Posterior vena cava (tissue), 2 donors: ENCODE measurements around the gene PYGB. TPM values are rescaled to one million over a fixed set of nuclear protein-coding genes. Genes with fewer than 3 reads are reported as not detected.
"Not testable (repeated sequence)": the region's sequence is repeated elsewhere in the genome, so short reads cannot be mapped to it uniquely, and the experiment has no call there.

Experiments
- DNase-seq: peaks from one replicate; pipeline ENCODE4 v3.0.0-alpha.2; 2020; ENCODE audit warnings: low spot score
- intact Hi-C, 2 donors: fragments of 100-400 bp; cut with DNase I; formaldehyde crosslinking; loops; one replicate each; pipeline versions ENCODE4 v1.14.1 to v1.14.2; 2022 to 2023
- total RNA-seq, 2 donors: library from RNA; stranded (reverse); fragmentation: NEBNext Ultra II Directional; extraction: Animal tissue kit (Norgen Biotek cat#: 25700); gene quantifications; one replicate each; pipeline ENCODE4 v1.2.1, GENCODE V29; 2021
- donor health status: DM: yes; HTN: yes; CAD: no.
- donor health status: DM: yes; HTN: yes; CAD: no.

The PYGB gene
- total RNA-seq, 2 donors from 2014 or later, result 132 to 155 TPM

GRCh38 chr20:25315418-25316210 is 67.7 kb downstream of the PYGB start:
- intact Hi-C loops, result loop anchor here in 1 of 2 donors (5.0 kb wide), 1 partner anchor 72 kb away; no protein-coding TSS in a partner anchor
- DNase-seq, result peak; percentile 40

DNA sequence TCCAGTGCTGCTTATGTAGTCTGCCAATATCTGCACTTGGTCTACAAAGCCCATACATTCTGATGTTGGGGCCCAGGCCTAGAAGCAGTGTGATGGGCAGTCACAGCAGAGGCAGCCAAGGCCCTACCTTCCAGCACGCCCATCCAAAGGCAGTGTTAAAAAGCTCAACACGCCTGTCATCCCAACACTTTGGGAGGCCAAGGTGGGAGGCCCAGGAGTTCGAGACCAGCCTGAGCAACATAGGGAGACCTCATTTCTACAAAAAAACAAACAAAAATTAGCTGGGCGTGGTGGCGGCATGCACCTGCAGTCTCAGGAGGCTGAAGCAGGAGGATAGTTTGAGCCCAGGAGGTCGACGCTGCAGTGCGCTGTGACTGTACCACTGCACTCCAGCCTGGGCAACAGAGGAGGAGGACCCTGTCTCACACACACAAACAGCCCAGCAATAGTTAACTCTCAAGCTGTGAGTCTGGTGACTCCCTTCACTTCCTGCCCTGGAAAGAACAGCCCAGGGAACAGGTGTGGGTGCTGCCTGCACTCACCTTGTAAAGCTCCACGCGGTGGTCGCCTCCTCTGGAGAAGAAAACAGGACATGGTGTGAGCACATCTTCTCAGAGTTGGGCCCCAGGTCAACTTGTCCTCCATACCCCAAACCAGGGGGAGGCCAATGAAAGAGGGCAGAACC is 68.8 kb downstream of the PYGB start:
- DNase-seq, result peak; percentile 45
- intact Hi-C loops, result loop anchor here in 1 of 2 donors (5.0 kb wide), 1 partner anchor 71 kb away; no protein-coding TSS in a partner anchor

GRCh38 chr20:25317351-25318075 is 69.6 kb downstream of the PYGB start:
- intact Hi-C loops, result loop anchor here in 1 of 2 donors (5.0 kb wide), 1 partner anchor 70 kb away; no protein-coding TSS in a partner anchor
- DNase-seq, result no peak

GRCh38 chr20:25318471-25319240 is 70.8 kb downstream of the PYGB start:
- DNase-seq, result no peak
- intact Hi-C loops, result loop anchor here in 1 of 2 donors (5.0 kb wide), 1 partner anchor 69 kb away; no protein-coding TSS in a partner anchor

DNA sequence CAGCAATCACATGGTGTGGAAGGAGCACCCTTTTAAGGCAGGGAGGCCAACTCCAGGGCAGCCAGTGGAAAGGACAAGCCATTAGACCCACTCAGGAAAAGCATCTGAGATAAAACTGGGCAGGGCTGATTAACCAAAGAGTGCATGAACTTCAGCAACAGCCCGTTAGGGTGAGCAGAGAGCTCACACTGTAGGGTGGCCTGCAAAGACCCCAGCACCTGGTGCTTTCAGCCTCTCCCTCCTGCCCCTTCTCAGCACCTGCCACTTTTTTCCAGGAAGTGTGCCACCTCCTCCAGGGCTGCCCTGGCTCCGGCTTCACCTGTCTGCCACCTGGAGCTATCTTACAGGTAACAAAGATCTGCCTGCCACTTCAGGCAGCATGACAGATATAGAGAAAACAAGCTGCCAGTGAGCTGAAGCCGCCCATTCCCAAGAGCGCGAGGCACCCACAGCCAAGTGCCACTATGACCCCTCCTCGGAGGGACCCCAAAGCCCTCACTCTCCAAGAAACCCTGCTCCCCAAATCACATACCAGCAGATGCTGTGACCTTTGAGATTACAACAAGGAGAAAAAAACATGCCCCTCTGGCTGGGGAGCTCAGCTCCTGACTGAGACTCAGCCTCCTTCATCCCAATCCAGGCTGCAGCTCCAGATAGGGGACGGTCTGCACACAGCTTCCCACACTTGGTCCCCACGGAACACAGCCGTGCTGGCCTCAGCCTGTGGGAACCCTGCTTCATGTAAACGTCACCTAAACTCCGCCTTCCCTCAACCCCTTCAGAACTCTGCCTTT is 71.6 kb downstream of the PYGB start:
- intact Hi-C loops, result loop anchor here in 1 of 2 donors (5.0 kb wide), 1 partner anchor 68 kb away; no protein-coding TSS in a partner anchor
- DNase-seq, result no peak

DNA sequence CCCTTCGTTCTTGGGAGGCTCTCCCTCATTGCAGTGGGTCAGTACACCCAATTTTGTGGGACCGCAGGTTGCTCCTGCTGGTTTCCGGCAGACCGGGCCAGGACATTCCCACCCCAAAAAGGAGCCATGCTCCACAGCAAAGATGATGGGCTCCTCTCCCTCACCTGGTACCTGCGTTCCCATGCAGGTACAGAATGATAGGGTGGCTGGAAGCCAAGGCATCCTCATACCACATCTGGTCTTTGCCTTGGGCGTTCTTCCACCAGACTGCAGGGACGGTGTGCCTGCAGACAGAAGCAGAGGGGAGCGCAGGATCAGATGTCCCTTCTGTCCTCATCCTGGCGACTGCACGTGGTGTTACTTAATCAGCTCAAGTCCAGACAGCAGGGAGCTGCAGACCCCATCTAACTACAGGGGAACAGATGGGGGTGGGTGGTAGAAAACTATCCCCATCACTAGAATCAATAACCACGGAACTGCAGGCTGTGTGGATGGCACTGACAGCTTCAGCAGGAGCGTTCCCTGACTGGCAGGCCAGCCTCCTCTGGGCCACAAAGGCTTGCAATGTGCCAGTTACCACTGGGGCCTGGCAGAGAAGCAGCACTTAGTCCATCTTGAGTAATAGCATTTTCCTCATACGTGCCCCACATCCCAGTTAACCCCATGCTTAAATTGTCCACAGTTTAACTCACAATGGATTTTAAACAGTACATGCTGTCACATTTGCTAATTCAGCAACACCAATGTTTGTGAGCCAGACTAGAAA is 72.3 kb downstream of the PYGB start:
- no peak for DNase-seq
- intact Hi-C loops, result no loop called here

- DNase-seq, result no peak
- intact Hi-C loops, result no loop called here
Measured at GRCh38 chr20:25321262-25321831, 73.5 kb downstream of the PYGB start.

- intact Hi-C loops, result no loop called here
- DNase-seq, result no peak
Measured at GRCh38 chr20:25321991-25322390, 74.1 kb downstream of the PYGB start.

- no peak for DNase-seq
- intact Hi-C loops, result no loop called here
Measured at GRCh38 chr20:25323496-25324246, 75.8 kb downstream of the PYGB start.

DNA sequence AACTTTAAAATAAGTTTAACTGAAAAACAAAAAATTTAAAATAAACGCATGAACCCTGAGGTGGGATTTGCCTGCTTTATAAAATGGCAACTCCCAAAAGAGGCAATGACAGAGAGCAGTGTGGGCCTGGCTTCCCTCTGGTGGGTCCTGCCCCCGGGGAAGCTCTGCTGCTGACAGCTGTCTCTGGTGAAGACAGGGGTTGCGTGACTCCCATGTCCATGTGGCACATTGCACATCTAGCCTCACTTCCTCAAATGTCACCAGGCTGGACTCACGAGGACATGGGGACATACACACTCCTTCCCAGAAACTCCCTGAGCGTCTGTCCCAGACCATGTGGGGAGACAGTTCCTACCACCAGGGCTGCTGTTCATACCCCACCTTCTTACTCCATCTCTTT is 76.5 kb downstream of the PYGB start:
- intact Hi-C loops, result no loop called here
- no peak for DNase-seq

DNA sequence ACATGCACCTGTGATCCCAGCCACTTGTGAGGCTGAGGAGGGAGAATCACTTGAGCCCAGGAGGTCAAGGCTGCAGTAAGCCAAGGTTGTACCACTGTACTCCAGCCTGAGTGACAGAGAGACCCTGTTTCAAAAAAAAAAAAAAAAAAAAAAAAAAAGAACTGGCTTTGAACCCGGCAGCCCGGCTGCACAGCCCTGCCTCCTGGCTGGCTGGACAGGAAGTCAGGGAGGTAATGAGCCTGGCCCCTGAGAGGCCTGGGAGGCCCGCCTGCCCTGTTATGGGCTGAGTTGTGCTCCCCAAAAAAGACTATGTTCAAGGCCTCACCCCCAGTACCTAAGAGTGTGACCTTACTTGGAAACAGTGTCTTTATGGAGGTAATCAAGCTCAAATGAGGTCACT is 77.2 kb downstream of the PYGB start:
- intact Hi-C loops, result no loop called here

GRCh38 chr20:25325997-25326396 is 78.1 kb downstream of the PYGB start:
- no peak for DNase-seq
- intact Hi-C loops, result no loop called here

More for the DNA sequence above, 77.2 kb downstream of the PYGB start:
- DNase-seq, result no peak

- intact Hi-C loops, result no loop called here
- no peak for DNase-seq
Measured at GRCh38 chr20:25327521-25328235, 79.8 kb downstream of the PYGB start.

DNA sequence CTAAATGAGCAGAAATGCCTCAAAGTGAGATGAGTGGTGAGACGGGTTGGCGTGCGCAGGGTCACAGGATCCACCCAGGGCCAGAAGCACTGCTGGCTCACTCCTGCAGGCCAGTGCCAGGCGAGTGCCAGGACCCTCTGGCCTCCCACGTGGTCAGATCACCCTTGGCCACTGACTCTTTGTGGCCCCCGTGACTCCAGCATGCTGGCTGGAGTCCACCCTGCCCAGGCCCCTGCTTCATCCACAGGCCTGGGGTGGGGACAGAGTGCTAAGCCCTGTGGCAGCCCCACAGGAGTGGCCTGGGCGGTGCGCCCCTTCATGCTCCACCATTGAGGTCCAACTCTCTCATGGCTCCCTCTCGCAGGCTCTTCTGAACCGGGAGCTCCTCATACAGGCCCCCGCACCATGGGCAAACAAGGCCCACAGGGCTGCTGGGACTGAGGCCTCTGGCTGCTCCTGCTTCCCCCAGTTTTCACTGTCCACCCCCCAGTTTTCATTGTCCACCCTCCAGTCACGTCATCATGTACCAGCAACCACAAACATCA is 81.1 kb downstream of the PYGB start:
- no peak for DNase-seq
- intact Hi-C loops, result no loop called here

- intact Hi-C loops, DNase-seq: not testable (repeated sequence)
Measured at GRCh38 chr20:25334972-25335371, 87.1 kb downstream of the PYGB start.
